K562 (cell line): Measurements from ENCODE around the gene S100A6. TPM values are rescaled to one million over a fixed set of nuclear protein-coding genes. Genes with fewer than 3 reads are reported as not detected.

Source experiments
- ATAC-seq: fragments of 200-7000 bp; cut with Tn5 transposase; 3 replicates; pipeline ENCODE4 v1.9.1; 2020; ENCODE audit warnings: moderate library complexity
- BruUV-seq: library from RNA; stranded (reverse); fragments of 400-500 nt; replicated peaks from 2 replicates; lab custom pipeline; 2021; lab: Mats Ljungman, UMichigan
- CTCF ChIA-PET: fragments of 300-600 bp; formaldehyde crosslinking; extraction: SDS; loops from one replicate; lab custom pipeline; 2021; ENCODE audit warnings: low intra/inter-chr PET ratio; lab: Yijun Ruan, JAX
- POLR2A ChIA-PET: fragments of 300-600, 350-650 bp; sonication (Branson Sonifier 250); formaldehyde crosslinking; extraction: SDS; loops from one replicate; lab custom pipeline; 2021; ENCODE audit warnings: antibody characterized with exemption, inconsistent platforms; lab: Yijun Ruan, JAX
- DNase-seq, 4 experiments: peaks; one replicate each; pipeline versions ENCODE4 v3.0.0 to v3.0.0-alpha.2; 2011 to 2018; ENCODE audit warnings: low spot score in 3 of 4, mixed read lengths in 3 of 4; ENCODE audit errors: extremely low read depth in 1 of 4
- FAIRE-seq: peaks from 2 replicates; lab custom pipeline; 2011; peaks lifted over from hg19 to GRCh38; lab: Jason Lieb, UNC
- H2AFZ ChIP-seq: 2 replicates; pipeline ENCODE4 v1.6.0; 2011; ENCODE audit warnings: low read depth, low read length, control low read depth, inconsistent platforms
- H3K27ac ChIP-seq: fragments of 200-600 bp; 3 replicates; pipeline ENCODE4 v1.8.0; 2011; ENCODE audit warnings: low read depth, mild to moderate bottlenecking, control low read depth, inconsistent platforms, low read length, moderate library complexity, mixed read lengths; ENCODE audit errors: extremely low read depth
- H3K27me3 ChIP-seq, 2 experiments: fragments of 300-600 bp in 1 of 2; 2 replicates in 1 of 2; 3 replicates in 1 of 2; pipeline versions ENCODE4 v1.6.0 to v1.8.0; 2011; ENCODE audit warnings: inconsistent platforms in 2 of 2, low read length in 2 of 2, mild to moderate bottlenecking in 1 of 2, mixed read lengths in 1 of 2, moderate library complexity in 1 of 2; ENCODE audit not compliant: control insufficient read depth in 2 of 2, insufficient read depth in 2 of 2
- H3K36me3 ChIP-seq: fragments of 300-600 bp; 3 replicates; pipeline ENCODE4 v1.8.0; 2011; ENCODE audit warnings: mild to moderate bottlenecking, low read length, inconsistent platforms; ENCODE audit not compliant: control insufficient read depth, insufficient read depth
- H3K4me1 ChIP-seq, 2 experiments: fragments of 200-600 bp in 1 of 2; replicated peaks in 1 of 2; 2 replicates in 1 of 2; 3 replicates in 1 of 2; pipeline versions ENCODE4 v1.5.1 to v1.8.0; 2011; ENCODE audit warnings: inconsistent platforms in 2 of 2, low read length in 2 of 2, mild to moderate bottlenecking in 1 of 2, mixed read lengths in 1 of 2, moderate library complexity in 1 of 2; ENCODE audit not compliant: control insufficient read depth in 2 of 2, insufficient read depth in 2 of 2
- H3K4me2 ChIP-seq: 2 replicates; pipeline ENCODE4 v1.6.1; 2011; ENCODE audit warnings: low read length, control low read depth, inconsistent platforms, mixed read lengths; ENCODE audit not compliant: insufficient read depth
- H3K4me3 ChIP-seq: fragments of 200-600 bp; sonication (generic), shearing (Covaris generic); 2 replicates; pipeline ENCODE4 v1.5.1; 2016; ENCODE audit warnings: control low read depth, inconsistent platforms
- H3K79me2 ChIP-seq: fragments of 200-600 bp; 3 replicates; pipeline ENCODE4 v1.8.0; 2011; ENCODE audit warnings: low read length, inconsistent platforms; ENCODE audit not compliant: control insufficient read depth, insufficient read depth
- H3K9ac ChIP-seq, 2 experiments: 2 replicates each; pipeline versions ENCODE4 v1.6.0 to v1.6.1; 2011; ENCODE audit warnings: low read depth in 2 of 2, low read length in 2 of 2, control low read depth in 1 of 2, inconsistent platforms in 1 of 2, mild to moderate bottlenecking in 1 of 2, mixed read lengths in 1 of 2; ENCODE audit not compliant: insufficient read depth in 1 of 2
- H3K9me1 ChIP-seq: one replicate; pipeline ENCODE4 v1.6.0; 2011; ENCODE audit warnings: inconsistent platforms, mild to moderate bottlenecking, low read length, moderate library complexity; ENCODE audit not compliant: control insufficient read depth, insufficient read depth
- H3K9me3 ChIP-seq: replicated peaks from 2 replicates; pipeline ENCODE4 v1.5.1; 2011; ENCODE audit warnings: low read depth, low read length, inconsistent platforms; ENCODE audit not compliant: control insufficient read depth, insufficient read depth
- H4K20me1 ChIP-seq: replicated peaks from 2 replicates; pipeline ENCODE4 v1.6.1; 2011; ENCODE audit warnings: low read length, inconsistent platforms, mixed read lengths; ENCODE audit not compliant: control insufficient read depth, insufficient read depth
- POLR2AphosphoS2 ChIP-seq: IDR thresholded peaks from 2 replicates; pipeline ENCODE4 v1.6.1; 2012; ENCODE audit warnings: low read length, improper control_type of control experiment
- ZBTB7A ChIP-seq: IDR thresholded peaks from 2 replicates; pipeline ENCODE4 v1.6.1; 2011; ENCODE audit warnings: low read depth, mild to moderate bottlenecking, low read length, moderate library complexity, borderline replicate concordance; ENCODE audit not compliant: control insufficient read depth
- ZFX ChIP-seq: sonication (generic); formaldehyde crosslinking; IDR thresholded peaks from 2 replicates; pipeline ENCODE4 v1.8.0; 2022; ENCODE audit warnings: mild to moderate bottlenecking, missing genetic modification reagents, moderate library complexity
- WGBS: fragments of 100-300 bp; shearing (Covaris generic); methylation state at CpG from one replicate; pipeline ENCODE4 v1.1.6; 2016; ENCODE audit warnings: low coverage, mixed read lengths; ENCODE audit not compliant: insufficient coverage; ENCODE audit errors: missing lambda C conversion rate; 5-methylcytosine and 5-hydroxymethylcytosine counted together
- in situ Hi-C: fragments of 300-500 bp; cut with MboI; formaldehyde crosslinking; loops from 4 replicates; pipeline ENCODE4 v1.15.0; 2018; ENCODE audit warnings: inconsistent platforms, mixed read lengths
- intact Hi-C: fragments of 100-400 bp; cut with micrococcal nuclease; formaldehyde crosslinking; loops from 2 replicates; pipeline ENCODE4 v1.14.2; 2022
- polyA plus RNA-seq, 8 experiments: library from polyadenylated mRNA; depleted of rRNA in 4 of 8; stranded (reverse) in 5 of 8; unstranded in 3 of 8; fragments of >200 nt; fragmentation: Nextera tagmentation in 2 of 8; fragmentation: Illumina TruSeq in 1 of 8; extraction: Ambion mirVana in 2 of 8; extraction: Trizol in 1 of 8; gene quantifications; 2 replicates each; pipeline versions ENCODE4 v1.2.1 to v1.2.3, GENCODE V29; 2011 to 2014; ENCODE audit warnings: inconsistent platforms in 1 of 8, missing spikeins in 1 of 8
- total RNA-seq, 7 experiments: library from RNA; depleted of rRNA in 6 of 7; stranded (reverse); fragments of >200 nt in 6 of 7; fragmentation: Illumina TruSeq in 2 of 7; extraction: Trizol in 2 of 7; gene quantifications; 2 replicates each; pipeline versions ENCODE4 v1.2.1 to v1.2.3, GENCODE V29; 2011 to 2021; ENCODE audit warnings: low replicate concordance in 1 of 7

The S100A6 gene
- total and polyA plus RNA-seq, 9 of the 15 experiments (the other 6 are each of a cell fraction or from before 2014, with no cell fraction given) = 9.8 to 66.5 (median 23.2) TPM

DNA sequence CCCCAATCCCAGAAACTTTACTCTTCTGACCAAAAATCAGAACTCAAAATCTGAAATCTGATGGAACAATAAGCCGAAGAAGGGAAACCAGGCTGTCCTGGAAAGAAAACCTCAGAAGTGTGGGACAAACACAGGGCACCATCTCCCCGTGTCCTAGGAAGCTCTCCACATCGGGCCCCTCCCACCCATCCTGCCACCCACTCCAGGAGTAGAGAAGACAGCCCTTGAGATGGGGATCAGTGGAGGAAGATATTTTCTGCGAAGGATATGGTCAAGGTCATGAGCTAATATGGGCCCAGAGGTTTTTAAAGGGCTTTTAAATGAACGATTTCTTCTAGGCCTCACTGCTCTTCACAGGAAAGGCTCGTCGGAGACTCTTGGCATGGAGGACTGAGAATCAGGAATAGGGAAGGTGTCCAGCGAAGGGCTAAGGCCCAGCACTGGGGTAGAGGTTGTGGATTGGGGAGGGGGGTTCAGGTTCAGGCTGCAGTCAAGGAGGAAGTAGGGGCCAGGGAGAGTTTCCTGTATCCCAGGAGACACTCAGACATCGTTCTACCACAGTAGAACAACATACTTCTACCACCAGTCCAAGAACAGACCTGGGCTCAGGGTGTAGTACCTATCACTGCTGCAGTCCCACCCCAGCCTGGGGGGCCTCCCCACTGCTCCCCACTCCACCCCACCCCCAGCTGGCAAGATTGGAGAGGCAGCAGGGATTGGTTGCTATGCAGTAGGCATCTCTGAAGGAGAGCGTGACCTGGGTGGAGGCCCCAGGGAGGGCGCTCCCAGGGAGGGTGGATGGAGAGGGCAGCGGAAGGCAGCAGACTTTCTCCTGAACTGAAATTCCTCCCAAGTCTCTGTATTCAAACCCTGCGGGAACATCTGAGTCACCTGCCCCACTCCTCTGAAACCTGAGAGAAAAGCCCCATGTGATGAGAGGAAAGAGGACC, 6.1 kb upstream of the S100A6 start:
- Histone ChIP-seq H3K9me1 (no peaks in the 10 kb centered on the region), H3K36me3 (no peaks in the 10 kb centered on the region), H3K27ac (no peak overlapping the region), H2AFZ (peak overlapping the region; percentile 41; the same call in 1 of the 2 replicates), H3K27me3 (no peaks in the 10 kb centered on the region), H3K4me2 (no peak overlapping the region), H4K20me1 (no peaks in the 10 kb centered on the region), H3K79me2 (no peaks in the 10 kb centered on the region), H3K9me3 (no peaks in the 10 kb centered on the region), H3K9ac (peak overlapping the region in 1 of 2 experiments; percentile 10; a peak in 1 of 4 replicates), H3K4me3 (no peak overlapping the region), H3K4me1 (peaks cover 76 to 80% of the 10 kb centered on the region in 2 experiments)
- POLR2A ChIA-PET = interaction anchor here (1.2 to 2.6 kb wide), 3 partner anchors 9 to 85 kb away, joined by 3 to 13 read pairs (median 9); partner anchors contain the start of gene S100A13
- intact Hi-C loops = no loop called here
- no peak for TF ChIP-seq POLR2AphosphoS2
- 0 out of 2 replicates have a peak, but pooled peaks have one; percentile 25 for TF ChIP-seq ZBTB7A
- TF ChIP-seq ZFX (CRISPR knock-in tag) = peak; percentile 31; the same call in 1 of the 2 replicates
- CTCF ChIA-PET = no interaction called here
- BruUV-seq = no TSS peak
- DNase-seq (no peak), FAIRE-seq (no peak), ATAC-seq (no peak)
- WGBS = 57% methylated on average over 13 of the region's 13 CpGs
- in situ Hi-C loops = no loop called here
